Inferior parietal cortex (tissue), 1 donor: Measurements from ENCODE around the gene TNPO3.
"Not testable (repeated sequence)": the region's sequence is repeated elsewhere in the genome, so short reads cannot be mapped to it uniquely, and the experiment has no call there.

Experiments used
- DNase-seq: peaks from one replicate; pipeline ENCODE4 v3.0.0-alpha.2; 2016; ENCODE audit errors: extremely low spot score

Gene TNPO3

GRCh38 chr7:129069021-129069420 is 14.1 kb upstream of the TNPO3 start:
- DNase-seq, result no peak

- no peak for DNase-seq
Observed at GRCh38 chr7:129067943-129068548, 13.1 kb upstream of the TNPO3 start.

- DNase-seq, result not testable (repeated sequence)
Observed at GRCh38 chr7:129067132-129067561, 12.2 kb upstream of the TNPO3 start.

- DNase-seq, result no peak
Observed at GRCh38 chr7:129066290-129067131, 11.6 kb upstream of the TNPO3 start.

GRCh38 chr7:129055861-129056464 is 1.1 kb upstream of the TNPO3 start:
- DNase-seq, result no peak

- DNase-seq, result no peak
Observed at GRCh38 chr7:129055294-129055816, 444 bp upstream of the TNPO3 start.

GRCh38 chr7:129053938-129054437 is 923 bp downstream of the TNPO3 start:
- peak; percentile 19 for DNase-seq

- DNase-seq, result no peak
Observed at GRCh38 chr7:129052441-129052840, 2.5 kb downstream of the TNPO3 start.

GRCh38 chr7:129051459-129051858 is 3.5 kb downstream of the TNPO3 start:
- not testable (repeated sequence) for DNase-seq

- no peak for DNase-seq
Observed at GRCh38 chr7:129047761-129048160, 7.2 kb downstream of the TNPO3 start.

GRCh38 chr7:129045682-129046081 is 9.2 kb downstream of the TNPO3 start:
- DNase-seq, result no peak

GRCh38 chr7:129043012-129043411 is 11.9 kb downstream of the TNPO3 start:
- DNase-seq, result no peak

- no peak for DNase-seq
Observed at GRCh38 chr7:129041142-129042085, 13.5 kb downstream of the TNPO3 start.

GRCh38 chr7:129038468-129038867 is 16.4 kb downstream of the TNPO3 start:
- DNase-seq, result not testable (repeated sequence)

- DNase-seq, result no peak
Observed at GRCh38 chr7:129037585-129037984, 17.3 kb downstream of the TNPO3 start.

- DNase-seq, result no peak
Observed at GRCh38 chr7:129032017-129032416, 22.9 kb downstream of the TNPO3 start.

- no peak for DNase-seq
Observed at GRCh38 chr7:129030440-129030839, 24.5 kb downstream of the TNPO3 start.

GRCh38 chr7:129024125-129024524 is 30.8 kb downstream of the TNPO3 start:
- no peak for DNase-seq

GRCh38 chr7:129021656-129022055 is 33.3 kb downstream of the TNPO3 start:
- DNase-seq, result no peak

GRCh38 chr7:129017933-129018538 is 36.9 kb downstream of the TNPO3 start:
- DNase-seq, result no peak

GRCh38 chr7:129017264-129017663 is 37.6 kb downstream of the TNPO3 start:
- no peak for DNase-seq
